Measurements from ENCODE around the gene CRYBB2. TPM values are rescaled to one million over a fixed set of nuclear protein-coding genes. Genes with fewer than 3 reads are reported as not detected.

Gene CRYBB2
- polyA plus RNA-seq, 1 of the 3 experiments (the other 2 are of a cell fraction): 0.69 TPM

GRCh38 chr22:25187469-25187868 is 32.0 kb upstream of the CRYBB2 start:
- Histone ChIP-seq H3K79me2 (ENCODE audit: insufficient read depth) (no peaks in the 10 kb centered on the region), H4K20me1 (ENCODE audit: insufficient read depth) (no peaks in the 10 kb centered on the region), H3K4me2 (no peak overlapping the region), H3K27me3 (ENCODE audit: insufficient read depth) (no peaks in the 10 kb centered on the region), H3F3A (replicated peaks; ENCODE audit: insufficient read depth) (no peaks in the 10 kb centered on the region), H3K9ac (no peak overlapping the region), H3K9me2 (no peaks in the 10 kb centered on the region), H2AFZ (ENCODE audit: low read depth) (no peak overlapping the region), H3K36me3 (replicated peaks in 1 of 2; ENCODE audit: control insufficient read depth in 1 of 2, insufficient read depth in 2 of 2, low read length in 1 of 2) (peaks cover 11 to 34% of the 10 kb centered on the region in 2 experiments), H3K27ac (ENCODE audit: low read depth in 2 of 2, low read length in 1 of 2) (no peak overlapping the region), H3K4me3 (ENCODE audit: low read depth in 2 of 2, low read length in 1 of 2) (no peak overlapping the region), H3K4me1 (ENCODE audit: control insufficient read depth in 1 of 2, insufficient read depth in 2 of 2, low read depth in 1 of 2, low read length in 1 of 2) (no peaks in the 10 kb centered on the region), H3K9me3 (no peaks in the 10 kb centered on the region)
- DNase-seq: no peak
- TF ChIP-seq CHD2 (IDR thresholded peaks at IDR 0.05; ENCODE audit: low read length, partially characterized antibody) (no peak), FOSL2 (IDR thresholded peaks at IDR 0.05; ENCODE audit: borderline replicate concordance, low read depth) (no peak)
- POLR2A ChIA-PET: no interaction called here
- 96% methylated on average over 6 of the region's 6 CpGs for WGBS (ENCODE audit: low lambda C conversion rate)
- CTCF ChIA-PET: interaction anchor here (1.1 to 6.6 kb wide), 3 partner anchors 15 to 130 kb away, joined by 3 to 41 read pairs (median 6); no protein-coding TSS in a partner anchor

- Histone ChIP-seq H3K9me2 (no peaks in the 10 kb centered on the region), H3K27ac (ENCODE audit: low read depth in 2 of 2, low read length in 1 of 2) (no peak overlapping the region), H3K9ac (no peak overlapping the region), H3K9me3 (no peaks in the 10 kb centered on the region), H3K4me3 (ENCODE audit: low read depth in 2 of 2, low read length in 1 of 2) (no peak overlapping the region), H4K20me1 (ENCODE audit: insufficient read depth) (no peaks in the 10 kb centered on the region), H3K79me2 (ENCODE audit: insufficient read depth) (no peaks in the 10 kb centered on the region), H3F3A (replicated peaks; ENCODE audit: insufficient read depth) (no peaks in the 10 kb centered on the region), H3K4me1 (ENCODE audit: control insufficient read depth in 1 of 2, insufficient read depth in 2 of 2, low read depth in 1 of 2, low read length in 1 of 2) (no peaks in the 10 kb centered on the region), H3K27me3 (ENCODE audit: insufficient read depth) (no peaks in the 10 kb centered on the region), H3K4me2 (no peak overlapping the region), H3K36me3 (replicated peaks in 1 of 2; ENCODE audit: control insufficient read depth in 1 of 2, insufficient read depth in 2 of 2, low read length in 1 of 2) (peaks cover 19 to 36% of the 10 kb centered on the region in 2 experiments), H2AFZ (ENCODE audit: low read depth) (no peak overlapping the region)
- CTCF ChIA-PET: interaction anchor here (1.8 kb wide), 1 partner anchor 10 kb away, joined by 16 read pairs; no protein-coding TSS in a partner anchor
- TF ChIP-seq GABPA (IDR thresholded peaks at IDR 0.05; ENCODE audit: low read depth) (no peak), IRF3 (IDR thresholded peaks at IDR 0.05; ENCODE audit: low read depth, low read length) (no peak), FOXM1 (IDR thresholded peaks at IDR 0.05; ENCODE audit: low read depth) (no peak), MAX (IDR thresholded peaks at IDR 0.05; ENCODE audit: low read depth) (no peak), GATA2 (CRISPR knock-in tag; IDR thresholded peaks at IDR 0.05) (no peak), TAF1 (IDR thresholded peaks at IDR 0.05; ENCODE audit: borderline replicate concordance, low read depth, low read length) (no peak), TCF12 (IDR thresholded peaks at IDR 0.05) (no peak), NFIC (IDR thresholded peaks at IDR 0.05; ENCODE audit: borderline replicate concordance) (no peak), USF1 (IDR thresholded peaks at IDR 0.05; ENCODE audit: borderline replicate concordance, low read depth) (no peak), SIN3A (IDR thresholded peaks at IDR 0.05; ENCODE audit: borderline replicate concordance, low read depth, low read length) (no peak), FOSL2 (IDR thresholded peaks at IDR 0.05; ENCODE audit: borderline replicate concordance, low read depth) (no peak), NRF1 (IDR thresholded peaks at IDR 0.05; ENCODE audit: low read depth, low read length) (no peak), PBX3 (IDR thresholded peaks at IDR 0.05) (no peak), FOXJ3 (CRISPR knock-in tag; IDR thresholded peaks at IDR 0.05) (no peak), JUND (IDR thresholded peaks at IDR 0.05) (no peak), RAD21 (IDR thresholded peaks at IDR 0.05; ENCODE audit: low read length) (no peak), MEF2A (IDR thresholded peaks at IDR 0.05; ENCODE audit: borderline replicate concordance, low read depth) (no peak), RFX5 (IDR thresholded peaks at IDR 0.05; ENCODE audit: low read length) (no peak), EZH2phosphoT487 (IDR thresholded peaks at IDR 0.05; ENCODE audit: borderline replicate concordance, low read depth) (no peak)
- 76% methylated on average over 8 of the region's 12 CpGs for WGBS (ENCODE audit: low lambda C conversion rate)
- DNase-seq: no peak
- POLR2A ChIA-PET: interaction anchor here (0.6 kb wide), 1 partner anchor 828 kb away, joined by 3 read pairs; no protein-coding TSS in a partner anchor
Measured at GRCh38 chr22:25192406-25192805, 27.0 kb upstream of the CRYBB2 start.

All from SK-N-SH (cell line).